Endothelial cell of umbilical vein (primary cell): ENCODE measurements around the gene SHISA9. TPM values are rescaled to one million over a fixed set of nuclear protein-coding genes. Genes with fewer than 3 reads are reported as not detected.

ENCODE experiments used
- BruUV-seq: library from RNA; stranded (reverse); fragments of 400-500 nt; replicated peaks from 2 replicates; lab custom pipeline; 2021; lab: Mats Ljungman, UMichigan
- CTCF ChIA-PET: fragments of 300-600, 350-600 bp; sonication (Branson Sonifier 250); formaldehyde crosslinking; loops from one replicate; lab custom pipeline; 2021; ENCODE audit warnings: antibody characterized with exemption, inconsistent platforms; lab: Charles Lee
- POLR2A ChIA-PET: fragments of 300-600, 350-600 bp; sonication (Branson Sonifier 250); formaldehyde crosslinking; loops from one replicate; lab custom pipeline; 2021; ENCODE audit warnings: antibody characterized with exemption, inconsistent platforms; lab: Charles Lee
- DNase-seq: peaks from one replicate; pipeline ENCODE4 v3.0.0-alpha.2; 2011; ENCODE audit warnings: low read depth, low spot score
- FAIRE-seq: peaks from 2 replicates; lab custom pipeline; 2011; peaks lifted over from hg19 to GRCh38; lab: Jason Lieb, UNC
- H2AFZ ChIP-seq: 2 replicates; pipeline ENCODE4 v1.6.0; 2012; ENCODE audit warnings: low read depth, low read length, control low read depth, inconsistent platforms
- H3K27ac ChIP-seq: 2 replicates; pipeline ENCODE4 v1.5.1; 2011; ENCODE audit warnings: low read depth, mild to moderate bottlenecking, control low read depth, low read length, moderate library complexity; ENCODE audit not compliant: insufficient read depth
- H3K27me3 ChIP-seq, 2 experiments: 2 replicates each; pipeline versions ENCODE4 v1.6.0 to v1.6.1; 2011; ENCODE audit warnings: low read length in 2 of 2, mixed read lengths in 1 of 2; ENCODE audit not compliant: control insufficient read depth in 2 of 2, insufficient read depth in 2 of 2
- H3K36me3 ChIP-seq, 2 experiments: 2 replicates in 1 of 2; 3 replicates in 1 of 2; pipeline ENCODE4 v1.5.1; 2011; ENCODE audit warnings: low read length in 2 of 2, mild to moderate bottlenecking in 1 of 2, moderate library complexity in 1 of 2; ENCODE audit not compliant: control insufficient read depth in 2 of 2, insufficient read depth in 2 of 2; ENCODE audit errors: extremely low read depth in 1 of 2
- H3K4me1 ChIP-seq: 3 replicates; pipeline ENCODE4 v1.5.1; 2011; ENCODE audit warnings: mild to moderate bottlenecking, low read length; ENCODE audit not compliant: control insufficient read depth, insufficient read depth; ENCODE audit errors: extremely low read depth
- H3K4me2 ChIP-seq: 2 replicates; pipeline ENCODE4 v1.6.1; 2011; ENCODE audit warnings: low read length, control low read depth, mixed read lengths; ENCODE audit not compliant: insufficient read depth
- H3K4me3 ChIP-seq, 3 experiments: fragments of 200-600 bp in 1 of 3; sonication (generic), shearing (Covaris generic) in 1 of 3; replicated peaks in 1 of 3; 2 replicates each; pipeline ENCODE4 v1.5.1; 2011 to 2016; ENCODE audit warnings: control low read depth in 3 of 3, low read length in 3 of 3, mild to moderate bottlenecking in 2 of 3, inconsistent platforms in 1 of 3, low read depth in 1 of 3, moderate library complexity in 1 of 3; ENCODE audit not compliant: insufficient read depth in 1 of 3
- H3K79me2 ChIP-seq: 2 replicates; pipeline ENCODE4 v1.6.0; 2012; ENCODE audit warnings: low read length, inconsistent platforms; ENCODE audit not compliant: control insufficient read depth, insufficient read depth
- H3K9ac ChIP-seq: replicated peaks from 2 replicates; pipeline ENCODE3; 2011; ENCODE audit warnings: low read length, control low read depth; ENCODE audit not compliant: insufficient read depth; ENCODE audit errors: extremely low read depth
- H3K9me1 ChIP-seq: replicated peaks from 3 replicates; pipeline ENCODE4 v1.6.0; 2011; ENCODE audit warnings: mild to moderate bottlenecking, low read length; ENCODE audit not compliant: control insufficient read depth, insufficient read depth; ENCODE audit errors: extremely low read depth
- H3K9me3 ChIP-seq: replicated peaks from 2 replicates; pipeline ENCODE4 v1.5.1; 2012; ENCODE audit warnings: low read length, inconsistent platforms; ENCODE audit not compliant: control insufficient read depth, insufficient read depth
- H4K20me1 ChIP-seq: replicated peaks from 2 replicates; pipeline ENCODE3; 2011; ENCODE audit warnings: mild to moderate bottlenecking, low read length; ENCODE audit not compliant: control insufficient read depth, insufficient read depth; ENCODE audit errors: extremely low read depth
- EZH2 ChIP-seq: IDR thresholded peaks from 2 replicates; pipeline ENCODE4 v1.6.1; 2012; ENCODE audit warnings: borderline replicate concordance, low read depth, mild to moderate bottlenecking, moderate library complexity, low read length, inconsistent platforms; ENCODE audit not compliant: severe bottlenecking
- JUN ChIP-seq: IDR thresholded peaks from 2 replicates; pipeline ENCODE4 v1.6.1; 2011; ENCODE audit warnings: borderline replicate concordance, low read depth; ENCODE audit not compliant: insufficient read length, insufficient read depth
- MYC ChIP-seq: IDR thresholded peaks from one replicate; pipeline ENCODE4 v1.6.1; 2011; ENCODE audit warnings: mild to moderate bottlenecking, low read depth, low read length
- POLR2A ChIP-seq: IDR thresholded peaks from 2 replicates; pipeline ENCODE4 v1.6.1; 2012; ENCODE audit warnings: low read depth, mild to moderate bottlenecking, control low read depth, low read length
- dilution Hi-C: fragments of 300-500 bp; cut with MboI; formaldehyde crosslinking; loops from one replicate; pipeline ENCODE4 v1.15.0; 2019; ENCODE audit warnings: low sequenced_read_pairs; ENCODE audit not compliant: extremely low pct_ligation_motif_present
- intact Hi-C: fragments of 100-400 bp; cut with micrococcal nuclease; formaldehyde crosslinking; loops from one replicate; pipeline ENCODE4 v1.10.0; 2022
- polyA plus RNA-seq, 4 experiments: library from polyadenylated mRNA; depleted of rRNA in 3 of 4; stranded (reverse) in 3 of 4; unstranded in 1 of 4; fragments of >200 nt; gene quantifications; 2 replicates each; pipeline versions ENCODE4 v1.2.1 to v1.2.3, GENCODE V29; 2011 to 2012; ENCODE audit warnings: missing spikeins in 1 of 4
- total RNA-seq: library from RNA; stranded (reverse); gene quantifications from 2 replicates; pipeline ENCODE4 v1.2.3, GENCODE V29; 2021
- TF ChIP-seq, protein P1 (sequence below), 2 donors: IDR thresholded peaks; 1 replicate in 1 of 2; 2 replicates in 1 of 2; pipeline ENCODE4 v1.5.1; 2011; ENCODE audit warnings: low read length in 2 of 2, mild to moderate bottlenecking in 2 of 2, moderate library complexity in 2 of 2, control low read depth in 1 of 2, inconsistent platforms in 1 of 2, low read depth in 1 of 2; ENCODE audit not compliant: insufficient read depth in 1 of 2; ENCODE audit errors: extremely low read depth in 1 of 2
- TF ChIP-seq, protein P2 (sequence below): IDR thresholded peaks from 2 replicates; pipeline ENCODE4 v1.6.1; 2011; ENCODE audit not compliant: insufficient read depth, insufficient read length

The SHISA9 gene
- total and polyA plus RNA-seq, 2 donors (not counting 3 experiments of a cell fraction or from before 2014, with no cell fraction given) = not detected

DNA sequence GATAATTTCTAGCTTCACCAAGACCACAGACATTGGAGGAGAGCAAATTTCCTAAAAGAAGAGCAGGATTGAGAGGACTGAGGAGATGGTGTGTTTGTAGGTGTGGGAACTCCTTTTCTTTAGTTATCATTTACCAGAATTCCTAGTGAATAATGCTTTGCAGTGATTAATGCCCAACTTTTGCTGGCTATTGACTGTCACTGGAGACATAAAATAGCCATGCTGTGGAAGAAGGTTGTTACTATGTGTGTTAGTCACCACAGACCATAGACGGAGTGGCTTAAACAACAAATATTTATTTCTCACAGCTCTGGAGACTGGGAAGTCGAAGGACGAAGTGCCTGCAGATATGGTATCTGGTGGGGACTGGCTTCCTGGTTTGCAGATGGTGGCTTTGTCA lies 179.1 kb downstream of the SHISA9 start:
- Histone ChIP-seq H3K9me1 (no peaks in the 10 kb centered on the region), H3K9ac (no peak overlapping the region), H3K27me3 (no peaks in the 10 kb centered on the region), H4K20me1 (no peaks in the 10 kb centered on the region), H3K4me3 (no peak overlapping the region), H2AFZ (no peak overlapping the region), H3K4me1 (no peaks in the 10 kb centered on the region), H3K36me3 (no peaks in the 10 kb centered on the region), H3K27ac (no peak overlapping the region), H3K4me2 (no peak overlapping the region), H3K79me2 (no peaks in the 10 kb centered on the region), H3K9me3 (no peaks in the 10 kb centered on the region)
- dilution Hi-C loops = no loop called here
- intact Hi-C loops = no loop called here
- TF ChIP-seq, protein P1, sequence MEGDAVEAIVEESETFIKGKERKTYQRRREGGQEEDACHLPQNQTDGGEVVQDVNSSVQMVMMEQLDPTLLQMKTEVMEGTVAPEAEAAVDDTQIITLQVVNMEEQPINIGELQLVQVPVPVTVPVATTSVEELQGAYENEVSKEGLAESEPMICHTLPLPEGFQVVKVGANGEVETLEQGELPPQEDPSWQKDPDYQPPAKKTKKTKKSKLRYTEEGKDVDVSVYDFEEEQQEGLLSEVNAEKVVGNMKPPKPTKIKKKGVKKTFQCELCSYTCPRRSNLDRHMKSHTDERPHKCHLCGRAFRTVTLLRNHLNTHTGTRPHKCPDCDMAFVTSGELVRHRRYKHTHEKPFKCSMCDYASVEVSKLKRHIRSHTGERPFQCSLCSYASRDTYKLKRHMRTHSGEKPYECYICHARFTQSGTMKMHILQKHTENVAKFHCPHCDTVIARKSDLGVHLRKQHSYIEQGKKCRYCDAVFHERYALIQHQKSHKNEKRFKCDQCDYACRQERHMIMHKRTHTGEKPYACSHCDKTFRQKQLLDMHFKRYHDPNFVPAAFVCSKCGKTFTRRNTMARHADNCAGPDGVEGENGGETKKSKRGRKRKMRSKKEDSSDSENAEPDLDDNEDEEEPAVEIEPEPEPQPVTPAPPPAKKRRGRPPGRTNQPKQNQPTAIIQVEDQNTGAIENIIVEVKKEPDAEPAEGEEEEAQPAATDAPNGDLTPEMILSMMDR (IDR thresholded peaks at IDR 0.05; ENCODE audit: extremely low read depth in 1 of 2, insufficient read depth in 1 of 2, low read depth in 1 of 2, low read length in 2 of 2) = no peak
- no peak for TF ChIP-seq POLR2A
- no peak for TF ChIP-seq JUN
- TF ChIP-seq MYC = no peak
- TF ChIP-seq EZH2 = no peak
- no peak for FAIRE-seq
- CTCF ChIA-PET = no interaction called here
- POLR2A ChIA-PET = no interaction called here
- BruUV-seq = no TSS peak
- DNase-seq = no peak

DNA sequence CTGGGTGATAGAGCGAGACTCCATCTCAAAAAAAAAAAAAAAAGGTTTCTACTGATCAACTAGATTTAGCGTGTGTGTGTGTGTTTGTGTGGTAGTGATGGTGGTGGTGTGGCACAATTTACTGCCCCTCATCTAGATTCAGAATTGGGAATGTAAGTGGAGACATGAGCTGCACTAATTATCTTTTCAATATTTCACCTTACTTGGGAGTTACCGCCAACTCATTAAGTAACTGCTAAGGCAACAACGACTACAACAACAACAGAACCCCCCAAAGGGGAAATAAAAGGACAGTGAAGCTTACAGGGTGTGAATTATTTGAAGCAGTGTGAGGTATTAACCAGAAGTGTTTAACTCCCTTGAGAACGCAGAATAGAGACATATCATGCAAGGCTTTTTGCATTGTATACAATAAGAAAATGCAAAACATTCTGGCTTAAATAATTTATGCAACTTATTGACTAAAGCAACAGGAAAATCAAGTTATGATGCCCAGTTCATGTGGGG lies 180.5 kb downstream of the SHISA9 start:
- H3K4me3 ChIP-seq = no peak overlapping the region
- H3K4me1 ChIP-seq = no peaks in the 10 kb centered on the region
- H4K20me1 ChIP-seq = no peaks in the 10 kb centered on the region
- no peaks in the 10 kb centered on the region for H3K9me1 ChIP-seq
- H3K4me2 ChIP-seq = no peak overlapping the region
- intact Hi-C loops = no loop called here
- dilution Hi-C loops = no loop called here
- DNase-seq (no peak), FAIRE-seq (no peak)
- no TSS peak for BruUV-seq
- ChIA-PET CTCF (no interaction called here), POLR2A (no interaction called here)
- H3K79me2 ChIP-seq = no peaks in the 10 kb centered on the region
- H3K27ac ChIP-seq = no peak overlapping the region
- H3K27me3 ChIP-seq = no peaks in the 10 kb centered on the region
- no peaks in the 10 kb centered on the region for H3K9me3 ChIP-seq
- TF ChIP-seq POLR2A (no peak), EZH2 (no peak)
- TF ChIP-seq, protein P2, sequence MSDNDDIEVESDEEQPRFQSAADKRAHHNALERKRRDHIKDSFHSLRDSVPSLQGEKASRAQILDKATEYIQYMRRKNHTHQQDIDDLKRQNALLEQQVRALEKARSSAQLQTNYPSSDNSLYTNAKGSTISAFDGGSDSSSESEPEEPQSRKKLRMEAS = no peak
- H3K9ac ChIP-seq = no peak overlapping the region
- H3K36me3 ChIP-seq = no peaks in the 10 kb centered on the region
- no peak overlapping the region for H2AFZ ChIP-seq
